Erythroblast (primary cell): ENCODE data around the gene DSCAML1.
A peak's percentile ranks its signal among the peaks of the same experiment; 100 is the strongest.

Experiments used
- DNase-seq, 2 experiments: peaks; one replicate each; lab custom pipeline; 2025; lab: John Stamatoyannopoulos, UW
- GATA1 ChIP-seq: IDR thresholded peaks from 2 replicates; pipeline ENCODE4 v1.6.1; 2011; ENCODE audit warnings: low read depth, mild to moderate bottlenecking, control low read depth, low read length, moderate library complexity
- POLR2A ChIP-seq: IDR thresholded peaks from 2 replicates; pipeline ENCODE4 v1.6.1; 2011; ENCODE audit warnings: mild to moderate bottlenecking, low read length

DSCAML1 gene

DNA sequence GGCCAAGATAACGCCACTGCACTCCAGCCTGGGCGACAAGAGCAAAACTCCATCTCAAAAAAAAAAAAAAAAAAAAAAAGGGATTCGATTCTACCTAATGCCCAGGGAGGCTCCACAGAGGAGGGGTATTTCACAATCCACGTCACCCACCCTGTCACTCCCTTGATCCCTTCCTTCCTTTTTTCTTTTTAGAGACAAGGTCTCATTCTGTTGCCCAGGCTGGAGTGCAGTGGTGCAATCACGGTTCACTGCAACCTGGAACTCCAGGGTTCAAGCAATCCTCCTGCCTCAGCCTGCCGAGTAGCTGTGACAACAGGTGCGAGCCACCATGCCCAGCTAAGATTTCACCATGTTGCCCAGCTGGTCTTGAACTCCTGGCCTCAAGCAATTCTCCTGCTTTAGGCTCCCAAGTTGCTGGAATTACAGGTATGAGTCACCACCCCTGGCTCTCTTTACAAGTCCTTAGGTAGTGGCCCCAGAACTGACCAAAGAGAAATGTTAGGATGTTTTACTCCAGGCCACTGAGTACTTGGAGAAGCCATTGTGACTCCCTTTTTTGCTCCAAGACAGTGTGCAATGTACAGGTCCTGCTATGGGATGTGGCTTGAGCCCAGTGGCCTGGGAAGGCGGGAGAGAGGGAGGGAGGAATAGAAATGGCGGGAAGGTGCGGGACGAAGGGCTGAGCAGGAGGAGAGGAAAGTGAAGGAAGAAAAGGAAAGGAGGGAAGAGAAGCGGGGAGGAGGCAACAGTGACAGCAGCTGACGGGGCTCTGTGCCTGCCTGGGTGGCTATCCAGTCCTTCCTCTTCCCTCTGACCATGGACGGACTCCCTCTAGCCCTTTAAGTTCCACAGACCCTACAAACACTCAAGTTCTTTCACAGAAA is 39.3 kb upstream of the DSCAML1 start:
- no peak for TF ChIP-seq POLR2A
- TF ChIP-seq GATA1: no peak
- DNase-seq: no peak

DNA sequence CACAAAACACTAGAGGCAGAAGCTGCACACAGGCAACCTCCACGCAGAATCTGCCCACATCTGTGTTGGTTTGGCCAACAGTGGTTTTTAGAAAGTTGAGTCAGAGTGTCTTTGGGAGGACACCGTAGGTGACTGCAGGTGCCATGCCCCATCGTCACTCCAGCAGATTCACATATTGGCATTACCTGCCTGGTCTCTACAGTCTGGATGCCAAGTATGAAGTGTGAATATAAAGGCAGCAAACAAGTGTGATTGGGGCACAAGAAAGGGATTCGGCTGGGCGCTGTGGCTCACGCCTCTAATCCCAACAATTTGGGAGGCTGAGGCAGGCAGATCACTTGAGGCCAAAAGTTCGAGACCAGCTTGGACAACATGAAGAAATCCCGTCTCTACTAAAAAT is 38.6 kb upstream of the DSCAML1 start:
- TF ChIP-seq GATA1: no peak
- TF ChIP-seq POLR2A: no peak
- no peak for DNase-seq

DNA sequence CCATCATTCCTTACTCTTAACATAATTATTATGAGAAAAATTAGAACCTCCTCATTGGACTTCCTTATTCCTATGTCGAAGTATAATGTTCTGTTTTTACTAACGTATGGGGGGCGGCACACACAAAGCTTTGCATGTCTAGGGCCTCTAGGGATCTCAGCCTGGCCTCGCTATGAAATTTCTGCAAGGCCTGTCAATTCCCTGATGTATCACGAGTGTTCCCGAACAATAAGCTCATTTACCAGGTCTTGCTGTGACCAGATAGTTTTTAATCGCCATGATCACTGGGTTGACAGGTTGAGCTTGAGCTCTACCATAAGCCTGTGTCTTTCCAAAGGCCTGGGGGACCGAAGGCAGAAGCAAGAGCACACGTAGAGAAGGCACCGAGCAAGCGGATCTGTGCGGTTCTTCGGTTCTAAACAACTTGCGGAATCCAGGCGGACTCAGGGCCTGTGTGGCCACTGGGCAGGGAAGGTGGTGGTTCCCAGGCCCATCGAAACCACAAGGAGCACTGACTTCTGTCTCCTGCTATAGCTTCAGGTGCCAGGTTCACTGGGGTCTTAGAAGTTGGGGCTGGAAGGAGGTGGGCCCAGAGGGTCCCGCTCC is 37.9 kb upstream of the DSCAML1 start:
- DNase-seq: no peak
- no peak for TF ChIP-seq POLR2A
- no peak for TF ChIP-seq GATA1

DNA sequence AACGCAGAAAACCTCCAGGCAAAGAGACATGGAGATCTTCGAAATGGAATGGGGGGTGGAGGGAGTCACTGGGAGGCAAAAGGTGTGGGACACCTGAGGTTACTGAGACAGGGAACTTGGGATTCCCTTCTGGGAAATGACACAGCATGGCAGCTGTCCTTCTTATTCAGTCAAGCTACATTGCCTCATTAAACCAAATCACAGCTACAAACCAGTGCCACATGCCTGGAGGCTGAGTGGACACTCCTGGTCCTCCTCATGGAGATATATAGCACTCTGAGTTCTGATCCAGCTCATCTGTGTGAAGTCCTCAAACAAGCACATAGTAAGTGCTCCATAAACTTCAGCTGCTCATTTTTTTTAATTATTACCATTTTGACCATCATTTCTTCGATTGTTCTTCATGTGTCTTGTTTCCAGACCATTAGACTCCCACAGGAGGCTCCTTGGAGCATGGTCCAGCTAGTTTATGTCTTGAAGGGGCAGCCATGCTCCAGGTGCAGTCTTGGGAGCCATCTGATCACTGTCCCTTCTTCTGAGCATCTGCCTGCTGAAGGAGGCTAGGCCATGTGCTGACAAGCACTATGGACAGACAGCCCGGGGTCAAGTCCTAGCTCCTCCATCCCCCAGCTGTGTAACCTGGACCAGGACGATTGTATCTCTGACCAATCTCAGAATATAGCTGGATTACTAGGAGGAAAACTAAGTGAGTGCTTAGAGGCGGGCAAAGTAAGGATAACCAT is 37.2 kb upstream of the DSCAML1 start:
- TF ChIP-seq POLR2A (no peak), GATA1 (no peak)
- DNase-seq: no peak

DNA sequence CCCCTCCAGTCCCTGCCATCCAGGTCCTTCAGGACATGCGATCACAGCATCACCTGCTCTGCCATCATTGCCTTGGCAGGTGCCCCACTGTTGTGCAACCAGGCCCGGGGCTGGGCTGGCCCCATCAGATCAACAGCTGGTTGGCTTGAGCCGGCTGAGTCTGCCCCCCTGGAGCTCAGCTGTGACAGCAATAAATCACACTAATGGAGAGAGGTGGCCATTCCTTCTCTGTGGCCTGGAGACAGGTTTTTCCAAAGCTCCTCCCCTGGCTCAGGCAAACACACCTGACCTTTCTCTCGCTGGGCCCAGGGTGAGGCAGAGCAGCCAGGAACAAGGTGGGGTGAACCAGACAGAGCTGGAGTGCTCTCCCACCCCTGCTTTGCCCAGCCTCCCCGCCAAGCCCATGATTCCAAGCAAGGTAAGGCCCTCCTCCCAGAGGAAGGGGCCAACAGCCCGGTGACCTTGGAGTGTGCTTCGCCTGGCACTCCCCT is 36.4 kb upstream of the DSCAML1 start:
- DNase-seq: no peak

DNA sequence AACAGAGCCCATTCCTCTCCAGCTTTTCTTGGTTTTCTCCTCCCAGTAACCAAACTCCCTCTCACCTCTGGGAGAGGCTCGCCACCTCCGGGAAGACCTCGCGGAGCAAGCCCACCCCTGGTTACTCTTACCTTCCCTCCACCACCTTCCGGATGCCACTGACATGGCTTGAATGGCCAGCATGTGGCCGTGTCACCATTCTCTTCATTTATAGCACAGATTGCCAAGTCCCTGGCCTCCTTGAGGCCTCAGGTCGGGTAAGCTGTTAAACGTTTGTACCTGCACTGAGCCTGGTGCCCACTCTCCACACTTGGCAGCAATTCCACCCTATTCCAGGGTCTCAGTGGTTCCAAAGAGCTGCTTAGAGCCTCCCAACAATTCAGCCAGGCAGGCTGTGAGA is 35.5 kb upstream of the DSCAML1 start:
- DNase-seq: no peak
- TF ChIP-seq POLR2A: no peak
- no peak for TF ChIP-seq GATA1

More for the DNA sequence above, 36.4 kb upstream of the DSCAML1 start:
- TF ChIP-seq GATA1 (no peak), POLR2A (no peak)

DNA sequence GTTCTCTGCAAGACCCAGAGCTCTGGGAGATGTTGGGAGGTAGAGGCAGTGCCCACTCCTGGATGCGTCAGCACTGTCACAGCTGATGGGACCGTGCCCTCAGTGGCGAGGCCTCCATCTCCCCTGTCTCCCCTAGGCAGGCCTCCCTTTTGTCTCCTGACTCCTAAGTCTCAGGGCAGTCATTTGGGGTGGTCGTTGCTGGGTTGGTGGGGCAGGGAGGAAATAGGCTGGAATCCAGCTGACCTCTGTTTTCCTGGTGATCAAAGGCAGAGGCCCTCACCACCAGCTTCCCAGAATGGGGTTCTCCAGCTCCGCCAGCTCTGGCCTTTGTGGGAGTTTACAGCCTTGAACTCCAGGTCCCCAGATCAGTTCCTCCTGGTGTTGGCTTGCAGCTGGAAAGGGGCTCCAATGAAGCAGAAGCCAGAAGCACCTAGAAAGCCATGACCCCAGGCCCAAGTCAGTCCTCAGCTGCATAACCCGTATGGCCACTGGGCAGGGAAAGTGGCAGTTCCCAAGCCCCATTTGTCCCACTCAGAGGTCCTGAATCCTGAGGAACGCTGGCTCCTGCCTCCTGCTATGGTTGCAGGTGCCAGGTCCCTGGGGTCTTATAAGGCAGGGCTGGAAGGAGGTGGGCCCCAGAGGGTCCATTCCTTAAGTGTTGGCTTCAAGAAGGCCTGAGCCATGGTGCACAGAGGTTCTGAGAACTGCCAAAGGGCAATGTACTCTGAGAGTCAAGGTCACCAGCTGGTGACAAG is 34.8 kb upstream of the DSCAML1 start:
- TF ChIP-seq POLR2A (no peak), GATA1 (no peak)
- DNase-seq: no peak

DNA sequence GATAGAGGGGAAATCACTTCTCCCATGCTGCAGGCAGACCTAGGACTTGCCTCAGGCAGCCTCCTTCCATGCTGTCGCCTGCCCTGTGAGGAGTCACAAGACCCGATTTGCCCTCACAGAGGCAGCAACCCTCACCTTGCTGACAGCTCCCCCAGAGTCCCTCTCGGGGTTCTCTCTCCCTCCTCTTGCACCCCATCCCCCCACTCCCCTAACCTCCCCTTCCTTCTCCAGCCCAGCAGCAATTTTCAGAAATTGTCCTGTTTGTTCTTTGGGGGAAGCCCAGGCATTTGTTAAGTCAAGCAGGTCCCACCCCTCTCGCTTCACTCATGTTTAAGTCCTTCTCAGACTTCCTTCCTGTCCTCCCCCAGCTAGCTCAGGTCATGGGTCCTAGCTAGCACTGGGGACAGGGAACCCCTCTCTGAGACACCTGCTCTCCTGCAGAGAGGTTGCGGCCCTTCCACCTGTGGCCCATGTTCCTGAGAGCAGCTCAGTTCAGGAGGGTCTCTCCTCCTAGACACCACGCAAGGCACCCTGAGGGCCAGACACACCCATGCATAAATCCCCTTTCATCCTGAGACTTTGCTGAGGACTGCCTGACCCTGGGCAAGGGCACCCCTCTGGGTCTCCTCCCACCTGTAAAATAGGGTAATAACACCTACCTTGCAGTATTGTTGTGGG is 33.8 kb upstream of the DSCAML1 start:
- no peak for TF ChIP-seq POLR2A
- no peak for TF ChIP-seq GATA1
- DNase-seq: no peak

DNA sequence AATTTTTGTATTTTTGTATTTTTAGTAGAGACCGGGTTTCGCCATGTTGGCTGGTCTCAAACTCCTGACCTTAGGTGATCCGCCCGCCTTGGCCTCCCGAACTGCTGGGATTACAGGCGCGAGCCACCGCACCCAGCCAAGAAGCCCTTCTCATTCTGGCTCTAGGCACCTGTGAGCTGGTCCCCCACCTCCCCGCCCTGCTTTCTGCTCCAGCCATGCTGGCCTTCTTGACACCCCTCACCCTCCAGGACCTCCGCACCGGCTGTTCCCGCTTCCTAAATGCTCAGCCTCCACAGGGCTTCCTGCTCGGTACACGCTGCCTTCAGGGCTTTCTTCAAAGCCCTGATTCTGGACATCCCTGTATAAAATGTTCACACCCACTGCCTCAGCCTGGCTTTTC is 33.1 kb upstream of the DSCAML1 start:
- TF ChIP-seq POLR2A (no peak), GATA1 (no peak)
- no peak for DNase-seq

DNA sequence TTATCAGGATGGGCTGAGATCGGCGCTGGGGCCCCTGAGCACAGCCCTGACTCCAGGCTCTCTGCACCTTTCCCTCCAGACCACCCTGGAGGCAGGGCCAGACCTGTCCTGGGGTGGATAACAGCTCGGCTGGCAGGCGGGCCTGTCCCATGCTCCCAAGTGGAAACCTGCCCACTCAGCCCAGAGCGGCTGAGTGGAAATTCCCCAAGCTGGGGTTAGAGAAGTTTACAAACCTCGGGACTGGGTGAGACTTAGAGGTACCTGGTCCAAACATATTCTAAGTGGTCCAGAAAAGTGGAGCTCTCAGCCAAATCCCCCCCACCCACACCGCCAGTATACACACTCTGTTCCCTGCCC is 32.3 kb upstream of the DSCAML1 start:
- TF ChIP-seq GATA1 (no peak), POLR2A (no peak)
- no peak for DNase-seq

DNA sequence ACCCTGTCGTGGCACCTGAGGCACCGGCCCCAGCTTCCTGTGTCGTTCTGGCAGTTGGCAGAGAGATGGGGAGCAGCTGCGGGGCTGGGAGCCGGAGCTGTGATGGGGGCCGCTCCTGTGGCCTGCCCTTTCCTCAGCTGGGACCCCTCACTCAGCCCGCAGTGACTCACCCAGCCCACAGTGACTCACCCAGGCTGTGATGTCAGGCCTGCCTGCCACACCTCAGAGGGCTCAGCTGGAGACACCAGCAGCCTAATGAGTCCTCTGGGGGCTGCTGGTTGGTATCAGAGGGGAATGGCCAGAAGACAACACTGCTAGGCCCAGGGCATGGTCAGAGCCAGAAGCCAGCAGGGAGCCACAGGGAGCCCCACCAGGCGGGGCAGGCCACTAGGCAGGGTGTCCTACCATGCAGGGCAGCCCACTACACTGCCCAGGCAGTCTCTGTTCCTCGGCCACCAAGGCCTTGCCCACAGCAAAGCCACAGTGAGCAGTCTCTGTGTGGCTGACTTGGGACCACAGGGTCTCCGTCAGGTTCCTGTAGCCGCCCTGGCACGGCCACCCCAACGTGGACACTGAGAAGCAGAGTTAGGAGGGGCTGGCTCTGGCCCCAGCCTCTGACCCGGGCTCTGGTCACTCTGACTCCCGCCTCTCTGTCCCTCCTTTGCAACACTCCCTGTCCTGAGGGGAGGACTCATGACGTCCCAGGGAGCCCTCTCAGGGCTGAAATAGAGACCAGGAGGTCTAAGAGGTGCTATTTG is 31.8 kb upstream of the DSCAML1 start:
- TF ChIP-seq POLR2A (no peak), GATA1 (no peak)
- peak in 1 of 2 experiments; percentile 9 for DNase-seq
